CD4-positive, alpha-beta T cell (primary cell): ENCODE data around the gene ADGRG2. TPM values are rescaled to one million over a fixed set of nuclear protein-coding genes. Genes with fewer than 3 reads are reported as not detected.

Experiments used
- ATAC-seq: fragments of 200-7000 bp; cut with Tn5 transposase; one replicate; pipeline ENCODE4 v1.10.0; 2022; ENCODE audit warnings: mild to moderate bottlenecking; ENCODE audit not compliant: poor library complexity
- CTCF ChIA-PET: fragments of 350-600 bp; sonication (Branson Sonifier 250); formaldehyde crosslinking; loops from one replicate; lab custom pipeline; 2021; ENCODE audit warnings: antibody characterized with exemption, inconsistent platforms; lab: Charles Lee
- POLR2A ChIA-PET: fragments of 350-600 bp; sonication (Branson Sonifier 250); formaldehyde crosslinking; loops from one replicate; lab custom pipeline; 2021; ENCODE audit warnings: antibody characterized with exemption, inconsistent platforms; lab: Charles Lee
- DNase-seq, 14 experiments: peaks; one replicate each; pipeline ENCODE4 v3.0.0-alpha.2; 2013 to 2020; ENCODE audit warnings: mixed read lengths in 2 of 14
- H3K27ac ChIP-seq, 2 donors: one replicate each; pipeline versions ENCODE4 v1.5.1 to v1.7.0; 2013; ENCODE audit warnings: low read length in 2 of 2, low read depth in 1 of 2, mild to moderate bottlenecking in 1 of 2
- H3K27me3 ChIP-seq, 2 experiments: 1 replicate in 1 of 2; 2 replicates in 1 of 2; pipeline versions ENCODE4 v1.6.1 to v1.7.0; 2013; ENCODE audit warnings: low read length in 2 of 2, control low read depth in 1 of 2, mild to moderate bottlenecking in 1 of 2, moderate library complexity in 1 of 2; ENCODE audit not compliant: insufficient read depth in 2 of 2, control insufficient read depth in 1 of 2
- H3K36me3 ChIP-seq: one replicate; pipeline ENCODE4 v1.6.1; 2013; ENCODE audit warnings: low read length, control low read depth; ENCODE audit not compliant: insufficient read depth
- H3K4me1 ChIP-seq: one replicate; pipeline ENCODE4 v1.6.1; 2013; ENCODE audit warnings: low read length, control low read depth; ENCODE audit not compliant: insufficient read depth
- H3K4me3 ChIP-seq: one replicate; pipeline ENCODE4 v1.5.1; 2013; ENCODE audit warnings: mild to moderate bottlenecking, low read length, moderate library complexity
- H3K9me3 ChIP-seq, 2 experiments: 1 replicate in 1 of 2; 2 replicates in 1 of 2; pipeline versions ENCODE4 v1.6.1 to v1.7.0; 2013; ENCODE audit warnings: low read length in 2 of 2, mild to moderate bottlenecking in 2 of 2, control low read depth in 1 of 2, moderate library complexity in 1 of 2; ENCODE audit not compliant: control insufficient read depth in 1 of 2, insufficient read depth in 1 of 2
- H3K27ac Mint-ChIP-seq: one replicate; pipeline ENCODE4 v1.8.0; 2020; ENCODE audit warnings: mixed read lengths
- H3K27me3 Mint-ChIP-seq: one replicate; pipeline ENCODE4 v1.8.0; 2021; ENCODE audit warnings: mixed read lengths
- H3K36me3 Mint-ChIP-seq: one replicate; pipeline ENCODE4 v1.8.0; 2021; ENCODE audit warnings: low read depth, mixed read lengths
- H3K4me1 Mint-ChIP-seq: one replicate; pipeline ENCODE4 v1.8.0; 2021; ENCODE audit warnings: low read depth, mixed read lengths
- H3K4me3 Mint-ChIP-seq: one replicate; pipeline ENCODE4 v1.8.0; 2020; ENCODE audit warnings: mild to moderate bottlenecking, mixed read lengths
- H3K9me3 Mint-ChIP-seq: one replicate; pipeline ENCODE4 v1.8.0; 2020; ENCODE audit warnings: mixed read lengths
- CTCF ChIP-seq: fragments of 200-600 bp; IDR thresholded peaks from one replicate; pipeline ENCODE4 v1.8.0; 2022; ENCODE audit warnings: antibody characterized with exemption, mild to moderate bottlenecking
- intact Hi-C, 2 experiments: fragments of 100-400 bp; cut with DNase I in 1 of 2; cut with micrococcal nuclease in 1 of 2; formaldehyde crosslinking; loops; one replicate each; pipeline versions ENCODE4 v1.15.1 to v1.9.0; 2023 to 2025; cut with DNase I, micrococcal nuclease
- total RNA-seq, 174 experiments: library from RNA in 2 of 174; stranded (reverse) in 2 of 174; gene quantifications; one replicate each; pipeline ENCODE4 v1.2.3 and lab custom pipeline; 2021 to 2026

Gene ADGRG2
- total RNA-seq, 2 experiments from 2014 or later = not detected

- Mint-ChIP-seq H3K27ac (no peak overlapping the region), H3K36me3 (peaks cover 17% of the 10 kb centered on the region), H3K4me3 (no peak overlapping the region), H3K9me3 (no peaks in the 10 kb centered on the region), H3K27me3 (no peaks in the 10 kb centered on the region), H3K4me1 (peaks cover 15% of the 10 kb centered on the region)
- no peak for TF ChIP-seq CTCF
- intact Hi-C loops = no loop called here
- CTCF ChIA-PET = no interaction called here
- DNase-seq = peak in 1 of 14 experiments; percentile 8
- no peaks in the 10 kb centered on the region for H3K9me3 ChIP-seq
- H3K27me3 ChIP-seq = no peaks in the 10 kb centered on the region
- H3K4me1 ChIP-seq = no peaks in the 10 kb centered on the region
- POLR2A ChIA-PET = no interaction called here
- no peak overlapping the region for H3K27ac ChIP-seq
- no peak for ATAC-seq
- H3K4me3 ChIP-seq = no peak overlapping the region
- H3K36me3 ChIP-seq = no peaks in the 10 kb centered on the region
Measured at GRCh38 chrX:18956303-18957032, 165.8 kb downstream of the ADGRG2 start.

- Histone ChIP-seq H3K36me3 (no peaks in the 10 kb centered on the region), H3K9me3 (no peaks in the 10 kb centered on the region), H3K27me3 (no peaks in the 10 kb centered on the region), H3K4me3 (no peak overlapping the region), H3K27ac (no peak overlapping the region), H3K4me1 (no peaks in the 10 kb centered on the region)
- Mint-ChIP-seq H3K4me3 (no peak overlapping the region), H3K9me3 (no peaks in the 10 kb centered on the region), H3K4me1 (peaks cover 14% of the 10 kb centered on the region), H3K36me3 (peaks cover 23% of the 10 kb centered on the region), H3K27ac (no peak overlapping the region), H3K27me3 (no peaks in the 10 kb centered on the region)
- no peak for ATAC-seq
- TF ChIP-seq CTCF = no peak
- intact Hi-C loops = no loop called here
- DNase-seq = no peak
- ChIA-PET CTCF (no interaction called here), POLR2A (interaction anchor here (1.3 kb wide), 1 partner anchor 530 kb away, joined by 3 read pairs; the partner anchor contains the start of gene CDKL5)
Measured at GRCh38 chrX:18955676-18956075, 166.6 kb downstream of the ADGRG2 start.

- Mint-ChIP-seq H3K9me3 (no peaks in the 10 kb centered on the region), H3K4me3 (no peak overlapping the region), H3K27ac (no peak overlapping the region), H3K27me3 (no peaks in the 10 kb centered on the region), H3K36me3 (peaks cover 56% of the 10 kb centered on the region), H3K4me1 (peaks cover 7% of the 10 kb centered on the region)
- ChIA-PET CTCF (no interaction called here), POLR2A (no interaction called here)
- Histone ChIP-seq H3K36me3 (peaks cover 17% of the 10 kb centered on the region), H3K27ac (no peak overlapping the region), H3K27me3 (no peaks in the 10 kb centered on the region), H3K9me3 (no peaks in the 10 kb centered on the region), H3K4me1 (no peaks in the 10 kb centered on the region), H3K4me3 (no peak overlapping the region)
- intact Hi-C loops = no loop called here
- ATAC-seq (no peak), DNase-seq (no peak)
- no peak for TF ChIP-seq CTCF
Measured at GRCh38 chrX:18951032-18951431, 171.2 kb downstream of the ADGRG2 start.
